Coronary artery (tissue), 2 donors: ENCODE results near the gene SNORC.

Experiments used
- DNase-seq: peaks from one replicate; pipeline ENCODE4 v3.0.0-alpha.2; 2017; ENCODE audit warnings: low spot score
- H3K27ac ChIP-seq, 2 donors: fragments of 200-600 bp; sonication (generic); one replicate each; pipeline ENCODE4 v1.5.1; 2016 to 2019
- H3K4me3 ChIP-seq: fragments of 200-600 bp; sonication (generic); 2 replicates; pipeline ENCODE4 v1.5.1; 2016; ENCODE audit warnings: mild to moderate bottlenecking, moderate library complexity
- TF ChIP-seq, protein P1 (sequence below): fragments of 200-600 bp; sonication (generic); IDR thresholded peaks from one replicate; pipeline ENCODE4 v1.5.1; 2019; ENCODE audit warnings: antibody characterized with exemption

SNORC gene

GRCh38 chr2:232873292-232873908 is 3.3 kb downstream of the SNORC start:
- Histone ChIP-seq H3K27ac (no peak overlapping the region), H3K4me3 (no peak overlapping the region)
- TF ChIP-seq, protein P1, sequence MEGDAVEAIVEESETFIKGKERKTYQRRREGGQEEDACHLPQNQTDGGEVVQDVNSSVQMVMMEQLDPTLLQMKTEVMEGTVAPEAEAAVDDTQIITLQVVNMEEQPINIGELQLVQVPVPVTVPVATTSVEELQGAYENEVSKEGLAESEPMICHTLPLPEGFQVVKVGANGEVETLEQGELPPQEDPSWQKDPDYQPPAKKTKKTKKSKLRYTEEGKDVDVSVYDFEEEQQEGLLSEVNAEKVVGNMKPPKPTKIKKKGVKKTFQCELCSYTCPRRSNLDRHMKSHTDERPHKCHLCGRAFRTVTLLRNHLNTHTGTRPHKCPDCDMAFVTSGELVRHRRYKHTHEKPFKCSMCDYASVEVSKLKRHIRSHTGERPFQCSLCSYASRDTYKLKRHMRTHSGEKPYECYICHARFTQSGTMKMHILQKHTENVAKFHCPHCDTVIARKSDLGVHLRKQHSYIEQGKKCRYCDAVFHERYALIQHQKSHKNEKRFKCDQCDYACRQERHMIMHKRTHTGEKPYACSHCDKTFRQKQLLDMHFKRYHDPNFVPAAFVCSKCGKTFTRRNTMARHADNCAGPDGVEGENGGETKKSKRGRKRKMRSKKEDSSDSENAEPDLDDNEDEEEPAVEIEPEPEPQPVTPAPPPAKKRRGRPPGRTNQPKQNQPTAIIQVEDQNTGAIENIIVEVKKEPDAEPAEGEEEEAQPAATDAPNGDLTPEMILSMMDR = no peak
- DNase-seq = no peak

DNA sequence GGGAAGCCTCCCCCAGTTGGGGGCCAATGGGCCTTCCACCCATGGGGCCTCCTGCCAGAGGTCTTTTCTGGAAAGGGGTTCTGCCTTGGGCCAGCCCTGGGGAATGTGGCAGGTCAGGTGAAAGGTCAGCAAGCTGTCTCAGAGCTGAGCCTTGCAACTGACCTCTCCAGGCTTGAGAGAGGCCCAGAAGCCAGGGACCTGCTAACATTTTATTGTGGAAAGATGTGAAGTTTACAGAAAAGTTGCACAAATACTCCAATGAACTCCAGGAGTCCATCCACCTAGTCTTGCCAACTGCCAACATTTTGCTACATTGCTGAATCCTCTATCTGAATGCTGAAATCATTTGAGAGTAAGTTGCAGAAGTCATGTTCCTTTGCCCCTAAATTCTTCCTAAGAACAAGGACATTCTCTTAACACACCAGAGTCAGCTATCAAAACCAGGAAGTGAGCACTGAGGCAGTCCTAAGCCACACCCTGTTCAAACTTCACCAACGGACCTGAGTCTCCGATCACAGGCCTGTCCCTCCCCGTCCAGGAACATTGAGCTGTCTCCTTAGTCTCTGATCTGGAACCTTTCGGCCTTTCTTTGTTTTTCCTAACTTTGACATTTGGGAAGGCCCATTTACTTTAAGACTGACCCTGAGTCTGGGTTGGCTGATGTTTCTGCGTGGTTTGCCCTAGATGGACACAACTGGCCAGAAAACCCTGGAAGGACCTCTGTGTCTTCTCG is 4.0 kb downstream of the SNORC start:
- TF ChIP-seq, protein P1 = no peak
- Histone ChIP-seq H3K4me3 (no peak overlapping the region), H3K27ac (no peak overlapping the region)
- DNase-seq = no peak

DNA sequence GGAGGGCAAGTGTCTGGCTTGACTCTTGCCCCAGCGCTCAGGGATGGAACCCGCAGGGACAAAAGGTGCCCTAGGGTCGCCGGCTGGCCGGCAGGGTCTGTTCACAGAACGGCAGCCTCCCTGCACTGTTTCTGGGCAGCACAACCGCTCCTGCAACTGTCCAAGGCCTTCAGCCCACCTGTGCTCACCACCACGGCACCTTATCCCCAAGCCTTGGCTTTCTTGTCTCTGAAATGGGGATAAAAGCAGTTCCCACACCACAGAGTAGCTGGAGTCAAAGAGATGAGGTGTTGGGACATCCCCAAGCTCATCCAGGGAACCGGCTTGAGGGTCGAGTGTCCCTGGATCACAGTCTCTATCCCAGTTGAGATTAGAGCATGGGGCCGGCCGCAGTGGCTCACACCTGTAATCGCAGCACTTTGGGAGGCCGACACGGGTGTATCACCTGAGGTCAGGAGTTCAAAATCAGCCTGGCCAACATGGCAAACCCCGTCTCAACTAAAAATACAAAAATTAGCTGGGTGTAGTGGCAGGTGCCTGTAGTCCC is 4.7 kb downstream of the SNORC start:
- DNase-seq = no peak
- H3K27ac ChIP-seq = no peak overlapping the region
- TF ChIP-seq, protein P1 = no peak
- H3K4me3 ChIP-seq = no peak overlapping the region

GRCh38 chr2:232875256-232876121 is 5.4 kb downstream of the SNORC start:
- DNase-seq = no peak
- no peak overlapping the region for H3K27ac ChIP-seq
- TF ChIP-seq, protein P1 = no peak
- peak overlapping the region; percentile 72 for H3K4me3 ChIP-seq

- Histone ChIP-seq H3K27ac (no peak overlapping the region), H3K4me3 (peak overlapping the region; percentile 72)
- no peak for DNase-seq
- TF ChIP-seq, protein P1 = no peak
Measured at GRCh38 chr2:232876161-232876977, 6.3 kb downstream of the SNORC start.

DNA sequence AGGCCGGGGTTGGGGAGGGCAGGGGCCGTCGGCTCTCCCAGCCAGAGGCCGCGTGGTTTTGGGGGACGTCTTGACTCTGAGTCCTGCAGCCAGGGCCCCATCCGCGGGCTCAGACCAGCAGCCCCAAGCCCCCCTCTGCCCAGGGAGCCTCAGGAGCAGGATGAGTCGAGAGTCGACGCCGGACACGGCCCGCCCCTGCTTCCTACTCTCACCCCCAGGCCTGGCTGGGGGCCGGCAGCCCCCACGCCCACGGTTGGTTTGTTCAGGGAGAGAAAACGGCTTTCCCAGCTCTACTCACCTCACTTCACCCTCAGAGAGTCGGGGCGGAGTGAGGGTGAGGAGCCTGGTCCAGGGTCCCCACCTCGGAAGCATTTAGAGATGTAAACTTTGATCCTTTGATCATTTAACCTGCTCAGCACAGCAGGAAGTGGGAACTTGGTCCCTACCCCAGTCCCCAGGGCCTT is 6.9 kb downstream of the SNORC start:
- Histone ChIP-seq H3K4me3 (peak overlapping the region; percentile 72), H3K27ac (no peak overlapping the region)
- TF ChIP-seq, protein P1 = no peak
- no peak for DNase-seq
